Chondrocyte (in vitro differentiated cells): ENCODE measurements around the gene TKFC. TPM values are rescaled to one million over a fixed set of nuclear protein-coding genes. Genes with fewer than 3 reads are reported as not detected.

Source experiments
- DNase-seq: peaks from one replicate; pipeline ENCODE4 v3.0.0; 2021; ENCODE audit warnings: mixed read lengths, low spot score
- H3K27ac Mint-ChIP-seq: one replicate; pipeline ENCODE4 v1.8.0; 2021; ENCODE audit warnings: mild to moderate bottlenecking, moderate library complexity, mixed read lengths; ENCODE audit not compliant: unreplicated experiment
- H3K27me3 Mint-ChIP-seq: 2 replicates; pipeline ENCODE4 v1.8.0; 2021; ENCODE audit warnings: low read depth, mixed read lengths
- H3K36me3 Mint-ChIP-seq: 2 replicates; pipeline ENCODE4 v1.8.0; 2021; ENCODE audit warnings: low read depth, mixed read lengths
- H3K4me1 Mint-ChIP-seq: 2 replicates; pipeline ENCODE4 v1.8.0; 2021; ENCODE audit warnings: low read depth, mild to moderate bottlenecking, mixed read lengths
- H3K4me3 Mint-ChIP-seq: one replicate; pipeline ENCODE4 v1.8.0; 2021; ENCODE audit warnings: mild to moderate bottlenecking, moderate library complexity, mixed read lengths; ENCODE audit not compliant: unreplicated experiment
- H3K9me3 Mint-ChIP-seq: 2 replicates; pipeline ENCODE4 v1.8.0; 2021; ENCODE audit warnings: low read depth, mixed read lengths
- total RNA-seq: library from RNA; stranded (reverse); gene quantifications from 3 replicates; pipeline ENCODE4 v1.2.1, GENCODE V29; 2021
- TF ChIP-seq, protein P1 (sequence below): fragments of 200-600 bp; sonication (generic); IDR thresholded peaks from 2 replicates; pipeline ENCODE4 v1.5.0; 2021; ENCODE audit warnings: antibody characterized with exemption, mild to moderate bottlenecking, moderate library complexity

The TKFC gene
- total RNA-seq, 1 donor from 2014 or later = 32.2 TPM

DNA sequence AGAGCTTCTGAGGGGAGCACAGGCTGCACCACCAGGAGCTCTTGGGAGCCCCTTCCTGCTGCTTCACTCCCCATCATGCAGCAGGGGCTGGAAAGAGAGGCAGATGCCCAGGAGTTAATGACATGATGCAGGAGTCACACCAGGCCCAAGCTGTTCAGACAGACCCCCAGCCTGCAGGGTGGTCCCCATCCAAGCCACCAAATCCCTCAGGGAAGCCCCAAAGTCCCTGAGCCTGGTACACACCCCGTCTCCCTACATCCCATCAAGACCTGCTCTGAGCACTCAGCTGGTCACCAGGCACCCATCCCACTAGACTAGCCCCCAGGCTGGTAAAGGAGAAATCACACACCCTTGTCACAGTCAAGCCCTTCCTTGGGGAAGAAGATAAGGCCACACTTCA, 17.3 kb downstream of the TKFC start:
- Mint-ChIP-seq H3K27me3 (no peaks in the 10 kb centered on the region), H3K27ac (no peak overlapping the region), H3K9me3 (no peaks in the 10 kb centered on the region), H3K36me3 (peaks cover 22% of the 10 kb centered on the region), H3K4me3 (no peak overlapping the region), H3K4me1 (no peaks in the 10 kb centered on the region)
- no peak for DNase-seq
- TF ChIP-seq, protein P1, sequence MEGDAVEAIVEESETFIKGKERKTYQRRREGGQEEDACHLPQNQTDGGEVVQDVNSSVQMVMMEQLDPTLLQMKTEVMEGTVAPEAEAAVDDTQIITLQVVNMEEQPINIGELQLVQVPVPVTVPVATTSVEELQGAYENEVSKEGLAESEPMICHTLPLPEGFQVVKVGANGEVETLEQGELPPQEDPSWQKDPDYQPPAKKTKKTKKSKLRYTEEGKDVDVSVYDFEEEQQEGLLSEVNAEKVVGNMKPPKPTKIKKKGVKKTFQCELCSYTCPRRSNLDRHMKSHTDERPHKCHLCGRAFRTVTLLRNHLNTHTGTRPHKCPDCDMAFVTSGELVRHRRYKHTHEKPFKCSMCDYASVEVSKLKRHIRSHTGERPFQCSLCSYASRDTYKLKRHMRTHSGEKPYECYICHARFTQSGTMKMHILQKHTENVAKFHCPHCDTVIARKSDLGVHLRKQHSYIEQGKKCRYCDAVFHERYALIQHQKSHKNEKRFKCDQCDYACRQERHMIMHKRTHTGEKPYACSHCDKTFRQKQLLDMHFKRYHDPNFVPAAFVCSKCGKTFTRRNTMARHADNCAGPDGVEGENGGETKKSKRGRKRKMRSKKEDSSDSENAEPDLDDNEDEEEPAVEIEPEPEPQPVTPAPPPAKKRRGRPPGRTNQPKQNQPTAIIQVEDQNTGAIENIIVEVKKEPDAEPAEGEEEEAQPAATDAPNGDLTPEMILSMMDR = no peak

DNA sequence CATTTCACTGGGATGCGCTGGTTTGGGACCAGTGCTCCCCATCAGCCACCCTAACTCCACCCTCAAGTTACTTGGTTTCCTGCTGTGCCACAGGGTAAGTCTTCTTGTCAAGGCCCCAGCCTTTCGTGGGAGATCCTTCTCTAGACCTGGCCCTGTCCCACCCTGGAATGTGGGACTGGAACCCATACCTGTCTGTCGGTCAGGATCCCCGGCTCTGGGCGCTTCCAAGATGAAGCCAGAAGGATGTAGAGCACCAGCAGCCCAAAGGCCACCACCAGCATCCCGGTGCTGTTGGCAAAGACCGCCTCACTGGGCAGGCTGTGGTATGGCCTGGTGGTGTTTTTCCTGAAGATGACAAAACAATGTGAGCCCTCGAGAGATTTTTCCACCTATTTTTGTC, 17.8 kb downstream of the TKFC start:
- Mint-ChIP-seq H3K36me3 (peaks cover 22% of the 10 kb centered on the region), H3K27ac (no peak overlapping the region), H3K4me1 (no peaks in the 10 kb centered on the region), H3K9me3 (no peaks in the 10 kb centered on the region), H3K4me3 (no peak overlapping the region), H3K27me3 (no peaks in the 10 kb centered on the region)
- TF ChIP-seq, protein P1 = no peak
- no peak for DNase-seq

DNA sequence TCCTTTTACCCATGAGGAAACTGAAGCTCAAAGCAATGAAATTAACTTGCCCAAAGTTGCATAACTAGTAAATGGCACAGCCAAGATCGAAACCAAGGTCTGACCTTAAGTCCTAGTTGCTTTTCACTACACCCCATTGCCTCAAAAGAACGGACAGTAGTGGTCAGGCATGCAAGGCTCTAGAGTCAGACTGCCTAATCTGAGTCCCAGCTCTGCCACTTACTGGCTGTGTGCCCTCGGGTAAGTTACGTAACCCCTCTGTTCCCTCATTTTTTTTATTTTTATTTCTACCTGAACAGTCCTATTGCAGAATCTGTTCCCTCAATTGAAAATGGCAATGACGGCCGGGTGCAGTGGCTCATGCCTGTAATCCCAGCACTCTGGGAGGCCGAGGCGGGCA, 19.0 kb downstream of the TKFC start:
- Mint-ChIP-seq H3K4me3 (no peak overlapping the region), H3K36me3 (peaks cover 25% of the 10 kb centered on the region), H3K27me3 (no peaks in the 10 kb centered on the region), H3K27ac (no peak overlapping the region), H3K4me1 (no peaks in the 10 kb centered on the region), H3K9me3 (no peaks in the 10 kb centered on the region)
- TF ChIP-seq, protein P1 = no peak
- DNase-seq = no peak

DNA sequence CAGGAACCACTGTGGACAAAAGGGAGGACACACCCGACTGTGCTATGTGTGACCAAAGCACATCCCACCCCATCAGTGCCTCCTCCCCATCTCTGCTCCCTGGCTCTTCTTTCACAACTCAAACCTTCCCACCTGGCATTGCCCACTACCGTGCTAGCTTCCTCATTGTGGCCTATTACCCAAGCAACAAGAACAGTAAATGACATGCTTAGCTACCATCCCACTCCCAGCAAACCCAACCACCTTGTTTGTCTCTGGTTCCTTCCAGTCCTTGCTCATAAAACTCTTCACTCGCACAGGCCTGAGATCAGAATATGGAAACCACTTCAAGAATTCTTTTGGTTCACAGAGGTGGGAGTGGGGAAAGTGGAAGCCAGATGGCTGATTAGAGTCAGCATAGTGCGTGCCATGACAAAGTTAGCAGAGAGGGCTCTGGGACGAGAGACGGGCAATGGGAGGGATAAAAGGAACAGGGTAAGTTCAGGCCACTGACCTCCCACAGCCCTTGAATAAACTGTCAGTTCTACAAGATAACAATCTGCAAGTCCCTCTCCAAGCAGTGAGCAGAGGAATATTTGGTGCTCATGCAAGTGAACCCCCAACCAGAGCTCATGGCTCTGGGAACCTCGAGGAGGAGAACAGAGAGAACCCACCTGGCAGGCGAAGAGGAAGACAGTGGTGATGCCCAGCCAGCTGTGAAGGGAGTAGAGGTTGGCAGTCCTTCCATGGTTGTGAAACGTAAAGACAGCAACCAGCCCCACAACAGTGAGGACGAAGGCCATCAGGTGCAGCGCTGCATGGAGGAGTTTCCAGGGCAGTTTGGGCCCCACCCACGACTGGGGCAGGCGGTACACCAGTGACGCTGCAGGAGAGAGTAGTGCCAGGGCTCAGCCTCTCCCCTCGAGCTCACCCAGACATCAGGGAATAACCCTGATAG, 20.4 kb downstream of the TKFC start:
- H3K36me3 Mint-ChIP-seq = peaks cover 22% of the 10 kb centered on the region
- no peak overlapping the region for H3K4me3 Mint-ChIP-seq
- no peak for DNase-seq
- TF ChIP-seq, protein P1 = no peak
- no peak overlapping the region for H3K27ac Mint-ChIP-seq
- no peaks in the 10 kb centered on the region for H3K27me3 Mint-ChIP-seq
- H3K4me1 Mint-ChIP-seq = no peaks in the 10 kb centered on the region
- no peaks in the 10 kb centered on the region for H3K9me3 Mint-ChIP-seq

DNA sequence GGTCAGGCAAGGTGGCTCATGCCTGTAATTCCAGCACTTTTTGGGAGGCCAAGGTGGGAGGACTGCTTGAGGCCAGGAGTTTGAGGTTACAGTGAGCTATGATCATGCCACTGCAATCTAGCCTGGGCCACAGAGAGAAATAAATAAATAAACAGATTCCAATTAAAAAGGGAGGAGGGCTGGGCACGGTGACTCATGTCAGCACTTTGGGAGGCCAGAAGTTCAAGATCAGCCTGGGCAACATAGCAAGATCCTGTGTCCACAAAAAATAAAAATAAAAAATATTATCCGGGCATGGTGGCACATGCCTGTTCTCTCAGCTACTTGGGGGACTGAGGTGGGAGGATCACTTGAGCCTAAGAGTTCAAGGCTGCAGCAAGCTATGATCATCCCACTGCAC, 21.2 kb downstream of the TKFC start:
- no peaks in the 10 kb centered on the region for H3K27me3 Mint-ChIP-seq
- TF ChIP-seq, protein P1 = no peak
- H3K9me3 Mint-ChIP-seq = no peaks in the 10 kb centered on the region
- H3K36me3 Mint-ChIP-seq = peaks cover 19% of the 10 kb centered on the region
- peaks cover under 1% of the 10 kb centered on the region for H3K4me1 Mint-ChIP-seq
- no peak overlapping the region for H3K27ac Mint-ChIP-seq
- H3K4me3 Mint-ChIP-seq = no peak overlapping the region
- DNase-seq = no peak
